ENCODE results near the gene MAS1L.

The MAS1L gene

DNA sequence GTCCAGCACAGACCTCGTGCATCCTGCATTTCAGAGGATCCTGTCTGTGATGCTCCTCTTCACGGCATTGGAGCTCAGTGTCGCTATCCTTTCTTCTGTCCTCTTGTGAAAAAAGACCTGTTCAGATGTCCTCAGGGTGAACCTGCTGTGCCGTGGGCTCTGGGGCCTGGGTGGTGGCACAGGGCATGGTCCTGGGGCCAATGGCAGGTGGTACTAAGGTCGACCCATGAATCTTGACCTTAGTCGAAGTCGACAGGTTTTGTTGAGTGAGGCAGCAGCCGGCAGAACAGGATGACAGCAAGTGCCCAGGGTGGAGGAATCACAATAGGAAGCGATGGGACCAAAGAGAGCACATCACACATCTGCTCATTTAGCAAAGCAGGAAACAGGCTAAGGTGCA lies 22.0 kb upstream of the MAS1L start:
- no peak overlapping the region for H3K27ac ChIP-seq (ENCODE audit: low read depth, low read length, poor library complexity, severe bottlenecking)
- H3K4me1 ChIP-seq (ENCODE audit: insufficient read depth, low read length, severe bottlenecking): no peaks in the 10 kb centered on the region
- no peaks in the 10 kb centered on the region for H3K9me2 ChIP-seq (ENCODE audit: low read depth, low read length)
- no peaks in the 10 kb centered on the region for H3F3A ChIP-seq (ENCODE audit: insufficient read depth, low read length)
- H2AFZ ChIP-seq (ENCODE audit: low read length): no peak overlapping the region
- TF ChIP-seq, protein P1, sequence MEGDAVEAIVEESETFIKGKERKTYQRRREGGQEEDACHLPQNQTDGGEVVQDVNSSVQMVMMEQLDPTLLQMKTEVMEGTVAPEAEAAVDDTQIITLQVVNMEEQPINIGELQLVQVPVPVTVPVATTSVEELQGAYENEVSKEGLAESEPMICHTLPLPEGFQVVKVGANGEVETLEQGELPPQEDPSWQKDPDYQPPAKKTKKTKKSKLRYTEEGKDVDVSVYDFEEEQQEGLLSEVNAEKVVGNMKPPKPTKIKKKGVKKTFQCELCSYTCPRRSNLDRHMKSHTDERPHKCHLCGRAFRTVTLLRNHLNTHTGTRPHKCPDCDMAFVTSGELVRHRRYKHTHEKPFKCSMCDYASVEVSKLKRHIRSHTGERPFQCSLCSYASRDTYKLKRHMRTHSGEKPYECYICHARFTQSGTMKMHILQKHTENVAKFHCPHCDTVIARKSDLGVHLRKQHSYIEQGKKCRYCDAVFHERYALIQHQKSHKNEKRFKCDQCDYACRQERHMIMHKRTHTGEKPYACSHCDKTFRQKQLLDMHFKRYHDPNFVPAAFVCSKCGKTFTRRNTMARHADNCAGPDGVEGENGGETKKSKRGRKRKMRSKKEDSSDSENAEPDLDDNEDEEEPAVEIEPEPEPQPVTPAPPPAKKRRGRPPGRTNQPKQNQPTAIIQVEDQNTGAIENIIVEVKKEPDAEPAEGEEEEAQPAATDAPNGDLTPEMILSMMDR (IDR thresholded peaks at IDR 0.05; ENCODE audit: low read length): no peak
- no peak for TF ChIP-seq EZH2 (IDR thresholded peaks at IDR 0.05; ENCODE audit: borderline replicate concordance, low read length)
- H3K9ac ChIP-seq (ENCODE audit: low read length): no peak overlapping the region
- no peak overlapping the region for H3K4me2 ChIP-seq (ENCODE audit: low read length)
- no peaks in the 10 kb centered on the region for H3K79me2 ChIP-seq (ENCODE audit: insufficient read depth, low read length)
- no peaks in the 10 kb centered on the region for H4K20me1 ChIP-seq (ENCODE audit: insufficient read depth, low read length)
- H3K9me3 ChIP-seq (ENCODE audit: low read length): no peaks in the 10 kb centered on the region
- no peak overlapping the region for H3K4me3 ChIP-seq (ENCODE audit: low read depth, low read length, poor library complexity, severe bottlenecking)
- no peaks in the 10 kb centered on the region for H3K27me3 ChIP-seq (ENCODE audit: insufficient read depth, low read length)
- no peaks in the 10 kb centered on the region for H3K36me3 ChIP-seq (ENCODE audit: insufficient read depth, low read length)

DNA sequence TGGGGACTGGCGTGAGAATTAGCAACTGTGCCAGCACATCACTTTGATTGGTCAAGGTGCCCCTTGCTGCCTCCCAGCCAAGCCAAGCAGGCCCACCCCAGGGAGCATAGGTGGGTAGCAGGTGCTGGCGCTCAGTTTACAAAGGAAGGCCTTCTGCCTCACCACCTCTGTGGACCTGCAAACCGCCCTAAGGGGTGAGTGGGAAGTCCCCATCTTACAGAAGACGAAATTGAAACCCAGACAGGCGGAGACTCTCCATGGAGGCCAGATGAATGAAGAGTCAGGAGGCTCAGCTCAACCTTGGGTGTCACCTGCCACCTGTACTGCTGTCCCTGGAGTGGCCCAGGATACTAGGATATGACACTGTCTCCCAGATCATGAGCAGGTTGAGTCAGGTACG lies 21.5 kb upstream of the MAS1L start:
- Histone ChIP-seq H4K20me1 (ENCODE audit: insufficient read depth, low read length) (no peaks in the 10 kb centered on the region), H2AFZ (ENCODE audit: low read length) (no peak overlapping the region), H3K9me3 (ENCODE audit: low read length) (no peaks in the 10 kb centered on the region), H3K36me3 (ENCODE audit: insufficient read depth, low read length) (no peaks in the 10 kb centered on the region), H3K9ac (ENCODE audit: low read length) (no peak overlapping the region), H3K9me2 (ENCODE audit: low read depth, low read length) (no peaks in the 10 kb centered on the region), H3K4me2 (ENCODE audit: low read length) (no peak overlapping the region), H3K27ac (ENCODE audit: low read depth, low read length, poor library complexity, severe bottlenecking) (no peak overlapping the region), H3F3A (ENCODE audit: insufficient read depth, low read length) (no peaks in the 10 kb centered on the region), H3K27me3 (ENCODE audit: insufficient read depth, low read length) (no peaks in the 10 kb centered on the region), H3K4me1 (ENCODE audit: insufficient read depth, low read length, severe bottlenecking) (no peaks in the 10 kb centered on the region), H3K79me2 (ENCODE audit: insufficient read depth, low read length) (no peaks in the 10 kb centered on the region), H3K4me3 (ENCODE audit: low read depth, low read length, poor library complexity, severe bottlenecking) (no peak overlapping the region)
- TF ChIP-seq EZH2 (IDR thresholded peaks at IDR 0.05; ENCODE audit: borderline replicate concordance, low read length): no peak
- TF ChIP-seq, protein P1 (IDR thresholded peaks at IDR 0.05; ENCODE audit: low read length): no peak

DNA sequence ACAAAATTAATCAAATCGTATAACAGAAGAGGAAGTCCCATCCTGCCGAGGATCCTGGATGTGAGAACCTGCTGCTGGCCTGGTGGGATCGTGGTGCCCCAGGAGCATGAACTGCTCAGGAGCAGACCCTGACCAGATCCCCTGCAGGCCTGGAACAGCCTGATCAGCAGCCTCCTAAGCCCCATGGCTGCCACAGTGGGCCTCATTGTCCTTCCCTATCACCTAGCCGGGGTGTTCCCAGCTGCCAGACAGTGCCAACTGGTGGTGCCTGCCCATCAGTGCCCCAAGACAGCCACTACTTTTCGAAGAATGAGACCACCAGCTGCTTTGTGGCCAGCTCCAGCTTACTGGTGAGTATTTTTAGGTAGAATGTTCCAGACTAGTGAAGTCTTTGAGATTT lies 19.6 kb upstream of the MAS1L start:
- H3K79me2 ChIP-seq (ENCODE audit: insufficient read depth, low read length): no peaks in the 10 kb centered on the region
- H2AFZ ChIP-seq (ENCODE audit: low read length): no peak overlapping the region
- H3K27me3 ChIP-seq (ENCODE audit: insufficient read depth, low read length): no peaks in the 10 kb centered on the region
- no peak overlapping the region for H3K4me3 ChIP-seq (ENCODE audit: low read depth, low read length, poor library complexity, severe bottlenecking)
- H4K20me1 ChIP-seq (ENCODE audit: insufficient read depth, low read length): no peaks in the 10 kb centered on the region
- no peaks in the 10 kb centered on the region for H3K9me2 ChIP-seq (ENCODE audit: low read depth, low read length)
- H3K27ac ChIP-seq (ENCODE audit: low read depth, low read length, poor library complexity, severe bottlenecking): no peak overlapping the region
- H3K4me1 ChIP-seq (ENCODE audit: insufficient read depth, low read length, severe bottlenecking): no peaks in the 10 kb centered on the region
- no peak overlapping the region for H3K9ac ChIP-seq (ENCODE audit: low read length)
- H3K9me3 ChIP-seq (ENCODE audit: low read length): no peaks in the 10 kb centered on the region
- TF ChIP-seq EZH2 (IDR thresholded peaks at IDR 0.05; ENCODE audit: borderline replicate concordance, low read length): no peak
- TF ChIP-seq, protein P1 (IDR thresholded peaks at IDR 0.05; ENCODE audit: low read length): no peak
- H3K36me3 ChIP-seq (ENCODE audit: insufficient read depth, low read length): no peaks in the 10 kb centered on the region
- no peak overlapping the region for H3K4me2 ChIP-seq (ENCODE audit: low read length)
- no peaks in the 10 kb centered on the region for H3F3A ChIP-seq (ENCODE audit: insufficient read depth, low read length)

Data from OCI-LY1 (cell line).